CD4-positive, alpha-beta T cell treated with Interleukin-4 for 4 hours (primary cell): ENCODE measurements around the gene CDH22.

Source experiments
- DNase-seq: peaks from one replicate; pipeline ENCODE4 v3.0.0-alpha.2; 2020

The CDH22 gene

GRCh38 chr20:46133886-46134654 is 174.2 kb downstream of the CDH22 start:
- no peak for DNase-seq

- peak; percentile 32 for DNase-seq
These were observed 175.6 kb downstream of the CDH22 start for GRCh38 chr20:46132705-46133120.

DNA sequence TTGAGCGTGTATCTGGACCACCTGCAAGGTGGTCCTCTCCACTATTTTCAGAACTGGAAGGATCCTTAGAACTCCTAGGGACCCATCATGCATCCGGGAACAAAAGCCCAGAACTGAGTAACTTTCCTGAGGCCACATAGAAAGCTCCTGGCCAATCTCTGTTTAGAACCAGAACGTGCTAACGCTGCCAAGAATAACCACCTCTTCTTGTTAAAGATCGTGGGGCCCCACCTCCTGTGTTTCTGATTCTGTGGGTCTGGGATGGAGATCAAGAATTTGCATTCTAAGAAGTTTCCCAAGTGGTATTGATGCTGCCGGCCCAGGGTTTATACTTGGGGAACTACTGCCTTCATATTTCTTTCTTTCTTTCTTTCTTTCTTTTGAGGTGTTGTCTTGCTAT is 176.9 kb downstream of the CDH22 start:
- DNase-seq = no peak

DNA sequence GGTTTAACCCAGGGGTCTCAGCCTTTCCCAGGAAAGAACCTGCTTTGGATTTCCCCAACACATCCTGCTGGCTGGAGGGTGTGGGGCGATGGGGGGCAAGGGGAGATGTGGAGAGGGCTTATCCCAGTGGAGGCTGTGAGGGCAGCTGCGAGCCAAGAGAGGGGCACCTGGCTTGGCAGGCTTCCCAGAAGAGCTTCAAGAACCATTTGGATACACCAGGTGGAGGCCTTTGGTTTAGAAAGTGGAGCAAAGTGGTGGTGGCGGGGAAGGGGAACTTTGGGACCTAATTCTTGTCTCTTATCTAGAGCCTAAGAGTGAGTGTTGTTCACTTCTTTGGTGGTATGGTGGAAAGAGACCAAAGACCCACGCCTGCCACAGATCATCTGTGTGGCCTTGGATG is 177.8 kb downstream of the CDH22 start:
- DNase-seq = no peak

DNA sequence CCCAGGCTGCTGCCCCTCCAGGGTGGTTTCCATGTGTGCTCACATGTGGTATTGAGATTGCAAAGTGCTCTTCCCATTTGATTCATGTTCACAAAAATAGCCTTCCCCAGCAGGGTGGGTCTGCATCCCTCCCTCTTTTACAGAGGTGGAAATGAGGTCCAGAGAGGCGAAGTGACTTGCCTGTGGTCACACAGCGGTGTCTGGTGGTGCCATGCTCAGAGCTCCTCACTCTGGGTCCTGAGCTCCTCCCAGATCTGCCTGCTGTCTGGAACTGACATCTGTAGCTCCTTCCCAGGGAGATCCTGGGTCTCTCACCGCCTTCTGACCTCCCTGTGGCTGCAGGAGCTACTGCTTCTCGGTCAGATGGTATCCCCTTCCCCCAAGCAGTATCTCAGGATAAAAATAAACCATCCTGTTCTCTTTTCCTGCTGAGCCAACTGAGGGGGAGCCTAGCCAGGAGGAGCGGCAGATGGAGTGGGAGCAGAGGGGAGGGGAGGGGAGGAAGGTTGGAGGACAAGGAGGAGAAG is 178.3 kb downstream of the CDH22 start:
- no peak for DNase-seq

DNA sequence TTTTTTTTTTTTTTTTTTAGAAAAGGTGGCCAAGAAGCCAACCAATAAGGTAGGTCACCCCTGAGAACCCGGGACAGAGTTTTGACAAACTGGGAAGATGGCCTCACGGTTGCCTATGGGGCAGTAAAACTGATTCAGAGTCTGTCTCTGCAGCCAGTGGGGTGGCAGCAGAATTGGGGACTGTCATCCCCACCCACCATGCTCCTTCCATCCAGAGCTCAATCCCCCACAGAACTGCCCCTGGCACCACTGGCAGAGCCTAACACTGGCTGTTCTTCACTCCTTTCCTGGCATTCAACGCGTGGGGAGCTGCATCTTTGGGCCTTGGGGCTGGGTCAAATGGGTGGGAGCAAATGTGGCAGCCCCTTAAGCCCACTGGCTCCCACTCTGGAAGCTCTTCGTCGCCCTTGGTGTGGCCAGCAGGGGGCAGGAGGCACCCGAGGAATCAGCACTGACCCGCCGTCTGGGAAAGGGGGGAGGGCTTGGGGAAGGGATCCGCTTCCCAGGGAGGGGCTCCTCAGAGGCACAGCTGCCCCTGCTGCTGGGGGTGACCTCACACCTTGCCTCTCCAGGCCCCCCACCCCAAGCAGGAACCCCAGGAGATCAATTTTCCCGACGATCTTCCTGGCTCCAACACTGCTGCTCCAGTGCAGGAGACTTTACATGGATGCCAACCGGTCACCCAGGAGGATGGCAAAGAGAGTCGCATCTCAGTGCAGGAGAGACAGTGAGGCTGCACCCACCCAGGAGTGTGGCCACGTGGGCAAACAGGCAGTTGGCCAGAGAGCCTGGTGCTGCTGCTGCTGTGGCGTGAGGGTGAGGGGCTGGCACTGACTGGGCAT is 179.8 kb downstream of the CDH22 start:
- no peak for DNase-seq

GRCh38 chr20:46127396-46128010 is 180.8 kb downstream of the CDH22 start:
- DNase-seq = no peak

DNA sequence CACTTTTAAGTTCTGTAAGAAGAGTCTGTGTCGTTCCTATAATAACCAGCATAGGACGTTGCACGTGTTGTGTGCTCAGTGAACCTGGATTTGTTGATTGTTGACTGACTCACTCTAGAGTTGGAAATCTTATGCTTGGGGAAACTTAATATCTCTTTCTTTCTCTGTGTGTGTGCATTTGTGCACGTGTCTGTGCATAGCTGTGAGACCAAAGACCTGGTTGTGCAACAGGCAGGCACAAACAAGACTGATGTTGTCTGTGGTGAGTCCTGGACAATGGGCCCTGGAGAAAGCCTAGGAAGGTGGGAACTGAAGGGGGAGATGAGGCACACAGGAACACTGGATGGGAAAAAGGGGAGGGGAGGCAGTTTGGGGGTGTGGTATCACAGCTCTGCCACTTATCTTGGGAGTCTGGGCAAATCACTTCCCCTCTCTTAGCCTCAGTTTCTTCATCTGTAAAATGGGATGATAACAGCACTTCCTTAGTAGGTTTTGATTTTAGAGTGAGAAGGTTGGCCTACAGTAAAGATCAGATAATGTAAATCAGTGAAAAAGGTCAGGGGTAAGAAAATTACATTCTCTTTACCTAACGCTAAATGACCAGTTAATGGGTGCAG is 181.8 kb downstream of the CDH22 start:
- DNase-seq = no peak
